Activated CD4-positive, alpha-beta T cell treated with anti-CD3 and anti-CD28 coated beads, Interleukin-2, amount 10 ng/mL, durations not matched to agents 7 days and 5 days (primary cell): Measurements from ENCODE around the gene ATF3. TPM values are rescaled to one million over a fixed set of nuclear protein-coding genes. Genes with fewer than 3 reads are reported as not detected.

Experiments
- CTCF ChIA-PET: fragments of 350-600 bp; sonication (Branson Sonifier 250); formaldehyde crosslinking; loops from one replicate; lab custom pipeline; 2021; ENCODE audit warnings: antibody characterized with exemption; lab: Charles Lee
- POLR2A ChIA-PET: fragments of 350-600 bp; sonication (Branson Sonifier 250); formaldehyde crosslinking; loops from one replicate; lab custom pipeline; 2021; ENCODE audit warnings: antibody characterized with exemption; lab: Charles Lee
- DNase-seq: peaks from one replicate; pipeline ENCODE4 v3.0.0-alpha.2; 2020
- H3K27ac Mint-ChIP-seq: one replicate; pipeline ENCODE4 v1.8.0; 2021; ENCODE audit warnings: mild to moderate bottlenecking, moderate library complexity, mixed read lengths
- H3K27me3 Mint-ChIP-seq: one replicate; pipeline ENCODE4 v1.8.0; 2021; ENCODE audit warnings: mixed read lengths
- H3K36me3 Mint-ChIP-seq: one replicate; pipeline ENCODE4 v1.8.0; 2021; ENCODE audit warnings: low read depth, mixed read lengths
- H3K4me1 Mint-ChIP-seq: one replicate; pipeline ENCODE4 v1.8.0; 2021; ENCODE audit warnings: mixed read lengths
- H3K4me3 Mint-ChIP-seq: one replicate; pipeline ENCODE4 v1.8.0; 2021; ENCODE audit warnings: mild to moderate bottlenecking, moderate library complexity, mixed read lengths
- H3K9me3 Mint-ChIP-seq: one replicate; pipeline ENCODE4 v1.8.0; 2021; ENCODE audit warnings: mixed read lengths
- total RNA-seq, 2 experiments: library from RNA; stranded (reverse); gene quantifications; one replicate each; pipeline ENCODE4 v1.2.3, GENCODE V29; 2021

The ATF3 gene
- total RNA-seq, 2 experiments from 2014 or later, result 10.0 to 13.0 TPM

DNA sequence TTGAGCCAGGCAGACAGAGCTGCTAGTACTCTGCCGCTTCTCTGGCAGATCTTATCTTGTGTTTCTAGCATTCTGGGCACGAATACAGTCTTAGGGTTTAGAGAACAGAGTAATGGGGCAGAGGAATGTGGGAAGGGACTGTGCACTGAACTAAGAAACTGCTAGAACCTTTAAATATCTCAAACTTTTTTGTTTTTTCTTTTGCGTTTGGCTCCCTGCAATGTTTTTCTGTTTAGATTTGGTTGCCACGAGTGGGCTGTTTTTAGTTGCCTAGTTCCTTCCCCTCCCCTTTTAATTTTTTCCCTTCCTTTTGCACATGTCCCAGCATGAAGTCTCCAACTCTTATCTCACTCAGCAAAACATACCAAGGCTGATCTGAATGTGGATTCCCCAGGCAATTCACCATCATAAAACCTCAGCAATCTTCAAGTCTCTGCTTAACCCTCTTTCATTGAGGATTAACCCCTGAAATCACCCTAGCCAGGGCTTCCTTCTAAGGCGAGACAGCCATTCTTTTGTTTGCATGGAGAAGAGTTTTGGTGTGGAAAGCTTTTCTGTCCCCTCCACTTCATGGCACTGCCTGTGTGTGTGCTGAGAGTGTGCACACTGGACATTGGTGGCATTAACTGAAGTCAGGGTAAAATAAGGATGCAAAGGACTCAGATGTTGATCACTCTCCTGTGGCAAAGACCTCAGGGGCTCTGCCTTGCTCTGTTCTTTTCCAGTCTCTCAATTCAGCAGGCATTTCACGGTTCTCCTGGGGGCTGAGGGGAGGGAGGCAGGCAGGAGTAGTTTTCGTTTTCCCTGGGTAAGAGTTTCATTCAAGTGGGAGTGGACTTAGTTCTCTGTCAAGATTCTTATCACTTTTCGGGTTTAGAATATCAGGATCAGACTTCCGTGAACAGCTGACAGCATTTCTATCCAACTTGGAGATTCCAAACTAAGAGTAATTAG, 2.8 kb upstream of the ATF3 start:
- no peak overlapping the region for H3K27ac Mint-ChIP-seq
- H3K4me1 Mint-ChIP-seq, result peaks cover 34% of the 10 kb centered on the region
- H3K27me3 Mint-ChIP-seq, result peaks cover 56% of the 10 kb centered on the region
- H3K9me3 Mint-ChIP-seq, result no peaks in the 10 kb centered on the region
- POLR2A ChIA-PET, result no interaction called here
- CTCF ChIA-PET, result interaction anchor here (1.4 kb wide), 1 partner anchor 39 kb away, joined by 3 read pairs; no protein-coding TSS in a partner anchor
- DNase-seq, result no peak
- peaks cover 4% of the 10 kb centered on the region for H3K36me3 Mint-ChIP-seq
- peak overlapping the region; percentile 16 for H3K4me3 Mint-ChIP-seq

DNA sequence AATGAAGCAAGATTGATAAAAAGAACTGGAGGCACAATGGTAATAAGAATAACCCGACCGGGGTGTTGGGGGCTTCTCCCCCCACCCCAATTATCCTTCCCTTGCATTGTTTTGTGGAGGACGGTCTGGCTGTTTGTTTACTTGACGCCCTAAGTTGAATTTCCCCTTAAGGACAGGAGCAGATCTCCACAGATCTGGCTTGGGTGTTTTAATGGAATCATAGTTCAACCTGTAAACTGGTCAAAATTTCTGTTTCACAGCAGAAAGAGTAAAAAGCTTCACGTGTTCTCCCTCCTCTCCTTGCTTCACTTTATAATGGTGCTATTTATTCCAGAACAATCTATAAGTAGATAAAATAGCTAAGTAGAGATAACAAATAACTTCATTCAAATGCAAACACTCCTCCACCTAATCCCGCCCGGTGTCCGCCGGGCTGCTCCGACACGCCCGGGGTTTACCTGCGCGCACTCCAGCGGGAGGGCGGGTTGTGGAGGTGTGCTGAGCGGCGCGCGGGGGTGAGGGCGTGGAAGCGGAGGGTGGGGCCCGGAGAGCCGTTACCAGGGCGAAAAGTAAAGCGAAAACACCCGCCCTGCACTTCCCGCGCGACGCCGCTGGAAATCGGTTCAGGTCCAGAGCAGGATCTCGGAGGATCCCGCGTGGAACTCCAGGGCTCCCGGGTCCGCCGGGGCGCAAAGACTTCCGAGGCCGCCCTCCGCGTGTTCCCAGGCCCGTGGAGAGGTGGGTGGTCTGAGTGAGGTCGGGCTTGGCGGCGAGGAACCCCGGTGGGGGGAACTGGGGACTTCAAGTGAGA, 2.0 kb upstream of the ATF3 start:
- Mint-ChIP-seq H3K36me3 (peaks cover 8% of the 10 kb centered on the region), H3K4me3 (peak overlapping the region; percentile 93), H3K27me3 (peaks cover 50% of the 10 kb centered on the region), H3K27ac (peak overlapping the region; percentile 98), H3K9me3 (no peaks in the 10 kb centered on the region), H3K4me1 (peaks cover 43% of the 10 kb centered on the region)
- CTCF ChIA-PET, result interaction anchor here (1.4 kb wide), 1 partner anchor 40 kb away, joined by 3 read pairs; no protein-coding TSS in a partner anchor
- DNase-seq, result peak; percentile 76
- POLR2A ChIA-PET, result no interaction called here

GRCh38 chr1:212607206-212607912, 1.2 kb upstream of the ATF3 start:
- Mint-ChIP-seq H3K4me1 (peaks cover 49% of the 10 kb centered on the region), H3K9me3 (no peaks in the 10 kb centered on the region), H3K27me3 (peaks cover 46% of the 10 kb centered on the region), H3K4me3 (peak overlapping the region; percentile 93), H3K36me3 (peaks cover 8% of the 10 kb centered on the region), H3K27ac (peak overlapping the region; percentile 98)
- ChIA-PET POLR2A (interaction anchor here (0.6 to 1.0 kb wide), 2 partner anchors 150 to 697 kb away, joined by 3 read pairs; no protein-coding TSS in a partner anchor), CTCF (interaction anchor here (0.7 to 2.3 kb wide), 6 partner anchors 10 to 140 kb away, joined by 3 to 10 read pairs (median 4); no protein-coding TSS in a partner anchor)
- DNase-seq, result peak; percentile 33

DNA sequence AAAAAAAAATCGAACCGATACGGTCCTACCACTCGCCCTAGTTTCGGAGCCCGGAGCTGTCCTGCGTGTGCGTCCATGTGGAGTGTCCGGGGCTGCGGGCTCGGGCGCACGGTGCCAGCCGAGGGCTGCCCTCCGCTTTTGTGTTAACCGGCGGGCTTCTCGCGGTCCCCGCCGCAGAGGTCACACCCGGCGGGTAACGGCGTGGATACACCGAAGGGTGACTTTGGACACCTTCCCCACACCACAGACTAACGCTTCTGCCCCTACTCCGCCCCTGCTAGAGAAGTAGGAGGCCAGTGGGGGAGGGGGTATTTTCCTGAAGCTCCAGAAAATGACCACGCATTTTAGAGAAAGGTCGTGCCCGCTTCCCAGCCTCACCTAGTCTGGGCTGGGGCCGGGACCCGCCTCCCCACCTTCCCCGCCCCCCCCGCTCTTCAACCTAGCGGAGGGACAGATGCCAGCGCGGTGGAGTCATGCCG, 609 bp upstream of the ATF3 start:
- H3K36me3 Mint-ChIP-seq, result peaks cover 8% of the 10 kb centered on the region
- no peaks in the 10 kb centered on the region for H3K9me3 Mint-ChIP-seq
- H3K4me1 Mint-ChIP-seq, result peaks cover 54% of the 10 kb centered on the region
- CTCF ChIA-PET, result interaction anchor here (0.7 to 2.3 kb wide), 7 partner anchors 11 to 139 kb away, joined by 3 to 10 read pairs (median 4); no protein-coding TSS in a partner anchor
- peaks cover 42% of the 10 kb centered on the region for H3K27me3 Mint-ChIP-seq
- peak overlapping the region; percentile 98 for H3K27ac Mint-ChIP-seq
- H3K4me3 Mint-ChIP-seq, result peak overlapping the region; percentile 93
- no peak for DNase-seq
- POLR2A ChIA-PET, result interaction anchor here (0.6 to 1.0 kb wide), 5 partner anchors 21 to 698 kb away, joined by 3 to 4 read pairs (median 3); no protein-coding TSS in a partner anchor

DNA sequence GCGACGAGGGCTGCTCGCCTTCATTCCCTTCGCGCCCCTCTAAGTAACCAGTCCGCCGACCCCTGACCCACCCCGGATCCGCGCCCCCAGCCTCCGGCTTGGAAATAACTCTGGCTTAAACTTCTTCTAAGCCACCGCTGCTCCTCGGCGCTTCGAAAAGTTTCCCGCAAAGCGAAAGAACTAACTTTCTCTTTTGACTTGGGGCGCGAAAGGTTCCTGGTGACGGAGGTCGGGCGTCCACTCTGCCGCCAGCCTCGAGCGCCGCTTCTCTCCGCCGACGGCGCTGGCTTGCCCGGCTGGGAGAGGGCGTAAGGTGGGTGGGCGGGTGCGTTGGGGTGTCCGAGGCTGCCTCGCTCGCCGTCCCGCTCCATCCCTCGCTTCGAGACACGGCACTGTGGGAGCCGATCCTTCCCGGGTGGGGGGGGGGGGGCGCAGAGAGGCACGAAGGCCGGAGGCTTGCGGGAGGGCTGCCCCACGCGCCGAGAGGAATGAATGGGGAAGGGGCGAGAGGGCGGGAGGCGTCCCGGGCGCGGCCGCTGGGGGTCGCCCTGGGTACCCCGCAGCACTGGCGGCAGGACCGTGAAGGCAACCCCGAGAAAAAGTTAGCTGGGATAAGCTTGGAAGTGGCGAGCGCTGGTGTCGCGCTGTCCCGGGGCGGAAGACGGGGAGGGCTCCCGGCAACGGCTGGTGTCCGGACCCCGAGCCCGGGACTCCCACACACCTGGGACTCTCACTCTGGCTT, 569 bp downstream of the ATF3 start:
- H3K27ac Mint-ChIP-seq, result peak overlapping the region; percentile 98
- H3K27me3 Mint-ChIP-seq, result peaks cover 32% of the 10 kb centered on the region
- peaks cover 11% of the 10 kb centered on the region for H3K36me3 Mint-ChIP-seq
- H3K9me3 Mint-ChIP-seq, result no peaks in the 10 kb centered on the region
- ChIA-PET CTCF (interaction anchor here (0.8 to 2.3 kb wide), 5 partner anchors 12 to 132 kb away, joined by 3 to 10 read pairs (median 5); no protein-coding TSS in a partner anchor), POLR2A (interaction anchor here (0.6 to 1.0 kb wide), 6 partner anchors 29 to 249 kb away, joined by 3 to 6 read pairs (median 3); no protein-coding TSS in a partner anchor)
- peak overlapping the region; percentile 93 for H3K4me3 Mint-ChIP-seq
- peaks cover 65% of the 10 kb centered on the region for H3K4me1 Mint-ChIP-seq
- DNase-seq, result peak; percentile 76

DNA sequence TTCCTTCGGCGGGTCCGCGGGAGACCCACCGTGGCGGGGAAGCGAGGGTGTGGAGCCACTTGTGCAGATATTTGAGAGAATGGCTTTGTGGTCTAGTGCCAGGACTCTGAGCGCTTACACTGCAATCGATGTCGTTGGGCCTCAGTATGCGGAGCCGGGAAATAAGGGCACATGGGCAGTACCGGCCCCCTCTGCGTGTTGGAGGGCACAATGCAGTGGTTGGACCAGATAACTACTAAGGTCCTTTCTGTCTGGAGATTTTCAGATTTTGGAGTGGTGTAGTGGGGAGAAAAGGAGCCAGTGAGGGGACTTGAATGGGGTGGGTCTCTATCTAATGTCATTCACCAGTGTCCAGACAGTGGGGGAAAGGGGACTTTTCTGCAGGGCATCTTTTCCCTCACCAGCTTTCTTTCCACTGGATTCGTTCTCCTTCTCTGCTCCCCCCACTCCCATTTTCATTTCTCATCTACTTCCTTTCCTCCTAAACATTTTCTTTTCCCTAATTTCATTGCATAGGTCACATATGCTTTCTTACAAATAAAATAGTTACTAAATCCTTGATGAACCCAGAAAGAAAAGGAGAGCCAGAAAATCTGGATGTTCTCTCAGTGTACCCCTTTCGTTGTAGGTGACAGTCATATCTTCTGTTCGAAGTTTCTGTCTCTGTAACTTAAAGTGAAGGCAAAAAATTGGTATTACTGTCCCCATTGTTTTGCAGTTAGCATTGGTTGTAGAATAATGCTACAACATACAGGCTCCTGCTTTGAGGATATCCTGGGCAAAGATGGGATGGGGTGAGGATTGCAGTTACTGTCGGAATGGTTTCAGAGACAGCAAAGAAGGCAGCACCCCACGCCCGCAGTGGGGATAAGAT, 1.4 kb downstream of the ATF3 start:
- CTCF ChIA-PET, result interaction anchor here (0.8 to 1.0 kb wide), 2 partner anchors 90 to 133 kb away, joined by 3 to 5 read pairs; no protein-coding TSS in a partner anchor
- POLR2A ChIA-PET, result no interaction called here

GRCh38 chr1:212610575-212610967, 2.0 kb downstream of the ATF3 start:
- H3K36me3 Mint-ChIP-seq, result peaks cover 20% of the 10 kb centered on the region
- no peaks in the 10 kb centered on the region for H3K9me3 Mint-ChIP-seq
- peaks cover 68% of the 10 kb centered on the region for H3K4me1 Mint-ChIP-seq
- H3K27me3 Mint-ChIP-seq, result peaks cover 18% of the 10 kb centered on the region
- peak overlapping the region; percentile 93 for H3K4me3 Mint-ChIP-seq
- ChIA-PET POLR2A (no interaction called here), CTCF (interaction anchor here (0.8 to 1.2 kb wide), 2 partner anchors 12 to 14 kb away, joined by 3 read pairs; no protein-coding TSS in a partner anchor)
- no peak for DNase-seq
- H3K27ac Mint-ChIP-seq, result no peak overlapping the region

More for the DNA sequence above, 1.4 kb downstream of the ATF3 start:
- Mint-ChIP-seq H3K36me3 (peaks cover 15% of the 10 kb centered on the region), H3K9me3 (no peaks in the 10 kb centered on the region), H3K27me3 (peaks cover 24% of the 10 kb centered on the region), H3K4me3 (peak overlapping the region; percentile 93), H3K27ac (peak overlapping the region; percentile 82), H3K4me1 (peaks cover 73% of the 10 kb centered on the region)
- no peak for DNase-seq

DNA sequence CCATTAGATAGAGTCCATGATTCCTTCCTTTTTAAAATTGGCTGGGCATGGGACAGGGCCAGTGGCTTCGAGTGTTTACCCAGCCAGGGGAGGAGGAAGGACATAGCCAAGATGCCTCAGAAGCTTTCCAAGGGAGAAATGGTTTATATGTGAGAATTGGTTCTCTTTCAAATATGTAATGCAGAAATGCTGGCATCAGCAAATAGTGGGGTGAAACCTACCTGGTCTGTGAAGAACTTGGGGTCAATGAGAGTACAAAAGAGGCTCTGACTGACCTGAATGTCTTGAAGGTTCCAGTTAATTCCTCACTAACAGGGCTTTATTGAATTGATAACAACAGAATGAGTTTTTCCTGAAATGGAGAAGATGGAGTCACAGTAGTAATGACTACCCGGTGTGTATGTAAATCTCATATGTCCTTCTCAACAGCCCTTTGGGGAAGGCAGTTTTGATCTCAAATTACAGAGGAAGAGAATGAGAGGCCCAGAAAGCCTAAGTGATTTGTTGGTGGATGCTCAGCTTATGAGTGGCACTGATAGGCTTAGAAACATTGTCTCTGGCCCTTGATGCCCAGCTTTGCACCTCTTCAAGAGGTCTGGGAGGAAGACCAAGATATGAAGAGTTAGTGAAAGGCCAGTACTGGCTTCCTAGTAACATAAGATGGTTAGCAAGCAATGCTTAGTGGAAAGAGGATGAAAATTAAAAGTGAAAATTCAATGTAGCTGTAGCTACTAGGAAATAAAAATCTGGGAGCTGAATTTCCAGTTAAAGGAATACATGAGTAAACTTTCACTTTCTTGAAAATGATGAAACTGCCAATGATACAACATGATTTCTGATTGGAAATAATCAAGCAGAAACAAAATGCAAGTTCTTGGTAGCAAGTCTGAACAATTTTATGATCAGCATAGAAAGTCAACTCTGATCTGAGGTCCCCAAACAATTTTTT, 2.7 kb downstream of the ATF3 start:
- Mint-ChIP-seq H3K36me3 (peaks cover 24% of the 10 kb centered on the region), H3K4me1 (peaks cover 62% of the 10 kb centered on the region), H3K9me3 (no peaks in the 10 kb centered on the region)

DNA sequence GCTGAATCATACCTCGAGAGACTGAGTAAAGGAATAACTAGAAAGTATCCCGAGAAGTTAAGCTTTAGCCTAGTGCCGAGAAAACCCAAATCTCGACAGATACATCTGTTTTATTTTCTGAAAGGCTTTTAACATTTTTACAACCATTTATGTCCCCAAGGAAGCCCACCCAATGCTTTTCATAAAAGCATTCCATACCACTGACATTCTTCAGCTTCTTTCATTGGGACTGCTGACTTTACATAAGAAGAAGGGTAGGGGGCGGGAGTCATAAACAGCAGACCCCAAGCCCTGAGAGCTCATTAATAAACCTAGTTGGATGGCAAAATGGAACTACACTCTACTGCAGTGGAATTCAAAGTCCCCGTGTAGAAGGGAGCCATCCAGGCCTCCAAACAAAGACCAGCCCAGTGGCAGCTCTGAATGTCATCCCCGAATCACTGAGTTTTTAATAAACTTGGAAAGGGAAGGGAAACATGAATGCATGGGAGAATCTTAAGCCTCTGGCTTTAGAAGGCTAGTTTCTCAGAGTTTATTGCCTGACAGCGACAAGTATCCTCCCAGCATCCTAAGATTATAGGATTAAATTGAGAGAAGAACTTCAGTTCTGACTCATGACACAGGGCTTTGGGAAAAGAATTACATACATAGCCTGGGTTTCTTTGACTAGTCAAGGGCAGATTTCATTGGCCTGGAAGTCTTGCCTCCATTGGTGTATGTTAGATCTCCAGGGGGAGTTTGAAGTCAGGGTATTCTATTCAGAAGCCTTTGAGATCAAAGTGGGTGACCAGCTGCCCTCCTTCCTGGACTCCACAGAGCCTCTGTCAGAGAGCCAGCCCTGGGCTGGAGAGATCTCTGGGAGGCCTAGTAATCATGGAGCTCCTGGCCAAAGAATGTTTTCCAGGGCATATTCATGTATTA, 3.7 kb downstream of the ATF3 start:
- ChIA-PET CTCF (interaction anchor here (0.6 to 0.8 kb wide), 3 partner anchors 18 to 706 kb away, joined by 3 read pairs; no protein-coding TSS in a partner anchor), POLR2A (no interaction called here)
- H3K27ac Mint-ChIP-seq, result no peak overlapping the region
- peaks cover 31% of the 10 kb centered on the region for H3K36me3 Mint-ChIP-seq
- no peak for DNase-seq
- no peak overlapping the region for H3K4me3 Mint-ChIP-seq
- H3K4me1 Mint-ChIP-seq, result peaks cover 57% of the 10 kb centered on the region
- H3K27me3 Mint-ChIP-seq, result peaks cover 4% of the 10 kb centered on the region
- no peaks in the 10 kb centered on the region for H3K9me3 Mint-ChIP-seq

More for the DNA sequence above, 2.7 kb downstream of the ATF3 start:
- H3K27ac Mint-ChIP-seq, result peak overlapping the region; percentile 10
- ChIA-PET POLR2A (no interaction called here), CTCF (interaction anchor here (0.6 to 1.2 kb wide), 5 partner anchors 11 to 705 kb away, joined by 3 read pairs; no protein-coding TSS in a partner anchor)
- no peak for DNase-seq
- peaks cover 11% of the 10 kb centered on the region for H3K27me3 Mint-ChIP-seq
- H3K4me3 Mint-ChIP-seq, result peak overlapping the region; percentile 93
